Neural progenitor cell (in vitro differentiated cells): ENCODE results near the gene STPG1. TPM values are rescaled to one million over a fixed set of nuclear protein-coding genes. Genes with fewer than 3 reads are reported as not detected.

Experiments
- DNase-seq: peaks from one replicate; pipeline ENCODE4 v3.0.0-alpha.2; 2016; ENCODE audit warnings: low spot score
- H2AFZ ChIP-seq: fragments of 200-600 bp; sonication (generic); replicated peaks from 2 replicates; pipeline ENCODE4 v1.6.1; 2016; ENCODE audit warnings: antibody characterized with exemption
- H3F3A ChIP-seq: fragments of 200-600 bp; sonication (generic); 2 replicates; pipeline ENCODE4 v1.6.1; 2016; ENCODE audit warnings: antibody characterized with exemption, low read depth
- H3K27ac ChIP-seq: fragments of 200-600 bp; sonication (generic); 2 replicates; pipeline ENCODE4 v1.5.1; 2016; ENCODE audit warnings: mild to moderate bottlenecking
- H3K27me3 ChIP-seq: fragments of 200-600 bp; sonication (generic); 2 replicates; pipeline ENCODE4 v1.6.1; 2016; ENCODE audit warnings: mild to moderate bottlenecking, moderate library complexity
- H3K36me3 ChIP-seq: fragments of 200-600 bp; sonication (generic); 2 replicates; pipeline ENCODE4 v1.5.1; 2016
- H3K4me1 ChIP-seq: fragments of 200-600 bp; sonication (generic); 2 replicates; pipeline ENCODE4 v1.6.1; 2016; ENCODE audit warnings: mixed run types
- H3K4me2 ChIP-seq: fragments of 200-600 bp; sonication (generic); 2 replicates; pipeline ENCODE4 v1.6.1; 2016
- H3K4me3 ChIP-seq: fragments of 200-600 bp; sonication (generic); 2 replicates; pipeline ENCODE4 v1.5.1; 2016
- H3K79me2 ChIP-seq: fragments of 200-600 bp; sonication (generic); 2 replicates; pipeline ENCODE4 v1.6.1; 2016; ENCODE audit warnings: low read depth
- H3K9ac ChIP-seq: fragments of 200-600 bp; sonication (generic); 2 replicates; pipeline ENCODE4 v1.6.1; 2016
- H3K9me3 ChIP-seq: fragments of 200-600 bp; sonication (generic); 2 replicates; pipeline ENCODE4 v1.5.1; 2016; ENCODE audit warnings: low read depth
- H4K20me1 ChIP-seq: fragments of 200-600 bp; sonication (generic); 2 replicates; pipeline ENCODE4 v1.6.1; 2016; ENCODE audit warnings: low read depth
- H3K27ac Mint-ChIP-seq: 3 replicates; pipeline ENCODE4 v1.8.0; 2021; ENCODE audit warnings: mixed read lengths
- H3K27me3 Mint-ChIP-seq: 2 replicates; pipeline ENCODE4 v1.8.0; 2022; ENCODE audit warnings: low read depth, mild to moderate bottlenecking, inconsistent platforms, moderate library complexity, mixed read lengths; ENCODE audit not compliant: insufficient read depth
- H3K36me3 Mint-ChIP-seq: 3 replicates; pipeline ENCODE4 v1.8.0; 2021; ENCODE audit warnings: mixed read lengths
- H3K4me1 Mint-ChIP-seq: 3 replicates; pipeline ENCODE4 v1.8.0; 2021; ENCODE audit warnings: mixed read lengths
- H3K4me3 Mint-ChIP-seq: 3 replicates; pipeline ENCODE4 v1.8.0; 2021; ENCODE audit warnings: mild to moderate bottlenecking, moderate library complexity, mixed read lengths
- H3K9me3 Mint-ChIP-seq: 3 replicates; pipeline ENCODE4 v1.8.0; 2020; ENCODE audit warnings: mixed read lengths
- EZH2 ChIP-seq: fragments of 200-600 bp; sonication (generic); IDR thresholded peaks from 2 replicates; pipeline ENCODE4 v1.6.1; 2017; ENCODE audit warnings: antibody characterized with exemption, mild to moderate bottlenecking, moderate library complexity
- EZH2phosphoT487 ChIP-seq: fragments of 200-600 bp; sonication (generic); IDR thresholded peaks from 2 replicates; pipeline ENCODE4 v1.6.1; 2017; ENCODE audit warnings: antibody characterized with exemption
- total RNA-seq: library from RNA; depleted of rRNA; stranded (reverse); fragments of >200 nt; gene quantifications from 2 replicates; pipeline ENCODE4 v1.2.3, GENCODE V29; 2015; ENCODE audit warnings: low replicate concordance
- TF ChIP-seq, protein P1 (sequence below): fragments of 200-600 bp; sonication (generic); IDR thresholded peaks from 2 replicates; pipeline ENCODE4 v1.5.1; 2017; ENCODE audit warnings: antibody characterized with exemption, mild to moderate bottlenecking

Gene STPG1
- total RNA-seq, 1 donor from 2014 or later = 15.9 TPM

DNA sequence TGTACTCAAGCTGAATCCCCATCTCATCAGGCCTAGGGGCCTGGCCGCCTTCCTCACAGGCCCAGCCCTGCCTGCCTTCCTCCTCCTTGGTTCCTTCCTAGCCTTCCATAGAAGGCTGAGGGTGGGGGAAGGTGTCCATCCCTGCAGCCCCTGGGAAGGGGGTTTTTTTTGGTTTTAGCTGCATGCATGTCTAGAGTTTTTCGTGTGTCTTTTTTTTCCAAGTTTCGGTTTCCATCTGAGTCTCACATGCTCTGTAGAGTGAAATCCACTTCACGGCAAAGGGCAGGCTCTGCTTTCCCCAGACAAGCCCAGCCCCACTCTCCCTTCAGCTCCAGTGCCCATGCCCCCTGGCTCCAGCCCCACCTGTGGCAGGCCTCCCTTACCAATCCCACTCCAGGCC is 62.3 kb downstream of the STPG1 start:
- no peak overlapping the region for H3K4me3 Mint-ChIP-seq
- Histone ChIP-seq H3K4me3 (no peak overlapping the region), H3K4me2 (no peak overlapping the region), H4K20me1 (no peaks in the 10 kb centered on the region), H3K9me3 (no peaks in the 10 kb centered on the region), H3K27ac (no peak overlapping the region), H3K4me1 (peaks cover 15% of the 10 kb centered on the region), H3K9ac (no peak overlapping the region), H3K27me3 (no peaks in the 10 kb centered on the region), H3K36me3 (no peaks in the 10 kb centered on the region), H3K79me2 (no peaks in the 10 kb centered on the region), H2AFZ (no peak overlapping the region), H3F3A (no peaks in the 10 kb centered on the region)
- no peak for DNase-seq
- no peak for TF ChIP-seq EZH2
- TF ChIP-seq EZH2phosphoT487 = no peak
- TF ChIP-seq, protein P1, sequence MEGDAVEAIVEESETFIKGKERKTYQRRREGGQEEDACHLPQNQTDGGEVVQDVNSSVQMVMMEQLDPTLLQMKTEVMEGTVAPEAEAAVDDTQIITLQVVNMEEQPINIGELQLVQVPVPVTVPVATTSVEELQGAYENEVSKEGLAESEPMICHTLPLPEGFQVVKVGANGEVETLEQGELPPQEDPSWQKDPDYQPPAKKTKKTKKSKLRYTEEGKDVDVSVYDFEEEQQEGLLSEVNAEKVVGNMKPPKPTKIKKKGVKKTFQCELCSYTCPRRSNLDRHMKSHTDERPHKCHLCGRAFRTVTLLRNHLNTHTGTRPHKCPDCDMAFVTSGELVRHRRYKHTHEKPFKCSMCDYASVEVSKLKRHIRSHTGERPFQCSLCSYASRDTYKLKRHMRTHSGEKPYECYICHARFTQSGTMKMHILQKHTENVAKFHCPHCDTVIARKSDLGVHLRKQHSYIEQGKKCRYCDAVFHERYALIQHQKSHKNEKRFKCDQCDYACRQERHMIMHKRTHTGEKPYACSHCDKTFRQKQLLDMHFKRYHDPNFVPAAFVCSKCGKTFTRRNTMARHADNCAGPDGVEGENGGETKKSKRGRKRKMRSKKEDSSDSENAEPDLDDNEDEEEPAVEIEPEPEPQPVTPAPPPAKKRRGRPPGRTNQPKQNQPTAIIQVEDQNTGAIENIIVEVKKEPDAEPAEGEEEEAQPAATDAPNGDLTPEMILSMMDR = no peak
- peaks cover 11% of the 10 kb centered on the region for H3K4me1 Mint-ChIP-seq
- no peaks in the 10 kb centered on the region for H3K36me3 Mint-ChIP-seq
- H3K27ac Mint-ChIP-seq = peak overlapping the region; percentile 79
- no peaks in the 10 kb centered on the region for H3K9me3 Mint-ChIP-seq
- H3K27me3 Mint-ChIP-seq = peaks cover 18% of the 10 kb centered on the region

DNA sequence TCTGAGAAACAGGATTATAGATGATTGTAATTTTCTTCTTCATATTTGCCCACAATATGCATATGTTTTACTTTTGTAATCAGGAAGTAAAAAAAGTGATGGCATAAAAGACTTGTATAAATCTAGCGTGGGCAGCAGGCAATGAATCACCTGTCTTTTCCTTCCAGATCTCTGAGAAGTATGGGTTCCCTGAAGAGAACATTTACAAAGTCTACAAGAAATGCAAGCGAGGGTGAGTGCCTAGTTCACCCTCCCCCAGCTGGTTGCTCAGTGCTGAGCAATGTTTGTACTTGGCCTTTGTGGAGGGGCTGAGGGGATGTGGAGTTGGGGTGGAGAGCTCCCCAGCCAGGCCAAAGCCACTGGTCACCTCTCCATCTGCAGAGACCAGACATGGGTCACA is 63.7 kb downstream of the STPG1 start:
- Histone ChIP-seq H3K27me3 (no peaks in the 10 kb centered on the region), H3K9ac (no peak overlapping the region), H3K27ac (no peak overlapping the region), H3K4me3 (no peak overlapping the region), H3K36me3 (no peaks in the 10 kb centered on the region), H3K9me3 (no peaks in the 10 kb centered on the region), H4K20me1 (no peaks in the 10 kb centered on the region), H3K79me2 (no peaks in the 10 kb centered on the region), H3F3A (no peaks in the 10 kb centered on the region), H2AFZ (no peak overlapping the region), H3K4me2 (no peak overlapping the region), H3K4me1 (peaks cover 15% of the 10 kb centered on the region)
- no peaks in the 10 kb centered on the region for H3K9me3 Mint-ChIP-seq
- peaks cover 16% of the 10 kb centered on the region for H3K27me3 Mint-ChIP-seq
- peaks cover 17% of the 10 kb centered on the region for H3K4me1 Mint-ChIP-seq
- no peaks in the 10 kb centered on the region for H3K36me3 Mint-ChIP-seq
- no peak for TF ChIP-seq EZH2phosphoT487
- TF ChIP-seq EZH2 = no peak
- TF ChIP-seq, protein P1 = no peak
- no peak overlapping the region for H3K4me3 Mint-ChIP-seq
- DNase-seq = no peak
- peak overlapping the region; percentile 10 for H3K27ac Mint-ChIP-seq

DNA sequence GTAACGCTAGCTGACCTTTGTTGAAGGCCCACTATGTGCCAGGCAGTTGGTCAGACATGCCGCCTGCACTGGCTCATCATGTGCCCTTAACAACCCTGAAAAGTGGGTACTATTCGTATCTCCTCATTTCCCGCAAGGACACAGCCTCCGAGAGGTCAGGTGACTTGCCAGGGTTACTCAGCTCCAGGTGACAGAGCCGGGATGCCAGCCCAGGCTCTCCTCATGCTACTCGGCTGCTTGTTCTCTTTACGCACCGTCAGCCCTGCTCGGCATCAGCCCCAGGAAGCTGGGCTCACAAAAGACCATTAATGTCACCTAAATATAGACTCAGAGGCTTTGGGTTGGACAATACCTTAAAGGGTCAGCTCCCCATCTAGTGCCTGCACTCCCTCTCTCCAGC is 65.4 kb downstream of the STPG1 start:
- Mint-ChIP-seq H3K4me3 (no peak overlapping the region), H3K27ac (no peak overlapping the region), H3K4me1 (peaks cover 15% of the 10 kb centered on the region), H3K36me3 (no peaks in the 10 kb centered on the region), H3K27me3 (peaks cover 16% of the 10 kb centered on the region), H3K9me3 (no peaks in the 10 kb centered on the region)
- H3K79me2 ChIP-seq = no peaks in the 10 kb centered on the region
- no peak overlapping the region for H3K4me3 ChIP-seq
- H3K4me1 ChIP-seq = peaks cover 15% of the 10 kb centered on the region
- H3K9me3 ChIP-seq = no peaks in the 10 kb centered on the region
- no peak overlapping the region for H3K27ac ChIP-seq
- no peak for TF ChIP-seq EZH2
- TF ChIP-seq EZH2phosphoT487 = no peak
- TF ChIP-seq, protein P1 = no peak
- no peaks in the 10 kb centered on the region for H3F3A ChIP-seq
- no peak overlapping the region for H3K4me2 ChIP-seq
- H4K20me1 ChIP-seq = no peaks in the 10 kb centered on the region
- no peak overlapping the region for H3K9ac ChIP-seq
- no peaks in the 10 kb centered on the region for H3K36me3 ChIP-seq
- H3K27me3 ChIP-seq = no peaks in the 10 kb centered on the region
- H2AFZ ChIP-seq = no peak overlapping the region
- DNase-seq = no peak
